Suprapubic skin (tissue), 4 donors: Measurements from ENCODE around the gene TP73. TPM values are rescaled to one million over a fixed set of nuclear protein-coding genes. Genes with fewer than 3 reads are reported as not detected.

Source experiments
- DNase-seq, 2 donors: peaks; one replicate each; pipeline ENCODE4 v3.0.0-alpha.2; 2019; ENCODE audit warnings: low spot score in 2 of 2
- H3K27ac ChIP-seq: fragments of 200-600 bp; sonication (generic); one replicate; pipeline ENCODE4 v1.5.1; 2019
- H3K27me3 ChIP-seq: fragments of 200-600 bp; sonication (generic); one replicate; pipeline ENCODE4 v1.5.1; 2019
- H3K36me3 ChIP-seq: fragments of 200-600 bp; sonication (generic); one replicate; pipeline ENCODE4 v1.5.1; 2019
- H3K4me1 ChIP-seq: fragments of 200-600 bp; sonication (generic); one replicate; pipeline ENCODE4 v1.5.1; 2019
- H3K4me3 ChIP-seq: fragments of 200-600 bp; sonication (generic); one replicate; pipeline ENCODE4 v1.5.1; 2019; ENCODE audit warnings: mild to moderate bottlenecking
- H3K9me3 ChIP-seq: fragments of 200-600 bp; sonication (generic); one replicate; pipeline ENCODE4 v1.5.1; 2019
- EP300 ChIP-seq: sonication (generic); formaldehyde crosslinking; IDR thresholded peaks from one replicate; pipeline ENCODE4 v1.6.1; 2017; ENCODE audit warnings: antibody characterized with exemption
- POLR2A ChIP-seq, 2 donors: fragments of 450-650 bp; IDR thresholded peaks; one replicate each; pipeline ENCODE4 v1.6.1; 2017; ENCODE audit warnings: antibody characterized with exemption in 2 of 2, mild to moderate bottlenecking in 2 of 2, moderate library complexity in 2 of 2
- POLR2AphosphoS5 ChIP-seq, 3 donors: sonication (generic); formaldehyde crosslinking; IDR thresholded peaks; one replicate each; pipeline ENCODE4 v1.6.1; 2017; ENCODE audit warnings: antibody characterized with exemption in 3 of 3
- WGBS: methylation state at CpG from one replicate; pipeline ENCODE4 v1.1.5; 2018; 5-methylcytosine and 5-hydroxymethylcytosine counted together
- total RNA-seq, 4 donors: library from RNA; depleted of rRNA; stranded (reverse); fragments of >200 nt; gene quantifications; one replicate each; pipeline ENCODE4 v1.1.0, GENCODE V29; 2016
- TF ChIP-seq, protein P1 (sequence below), 2 donors: fragments of 200-600 bp in 1 of 2; fragments of 450-650 bp in 1 of 2; sonication (generic) in 1 of 2; IDR thresholded peaks; one replicate each; pipeline ENCODE4 v1.5.1; 2016 to 2019; ENCODE audit warnings: antibody characterized with exemption in 2 of 2, mild to moderate bottlenecking in 1 of 2, moderate library complexity in 1 of 2

Gene TP73
- total RNA-seq, 4 donors from 2014 or later: 8.8 to 24.7 (median 16.9) TPM

DNA sequence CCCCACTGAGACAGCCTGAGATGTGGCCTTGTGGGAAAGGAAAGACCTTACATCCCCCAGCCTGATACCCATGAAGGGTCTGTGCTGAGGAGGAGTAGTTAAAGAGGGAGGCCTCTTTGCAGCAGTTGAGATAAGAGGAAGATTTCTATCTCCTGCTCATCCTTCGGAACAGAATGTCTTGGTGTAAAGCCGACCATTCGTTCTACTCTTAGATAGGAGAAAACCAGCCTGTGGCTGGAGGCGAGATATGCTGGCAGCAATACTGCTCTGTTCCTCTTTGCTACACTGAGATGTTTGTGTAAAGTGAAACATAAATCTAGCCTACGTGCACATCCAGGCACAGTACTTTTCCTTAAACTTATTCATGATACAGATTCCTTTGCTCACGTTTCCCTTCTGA, 98.4 kb downstream of the TP73 start:
- Histone ChIP-seq H3K9me3 (no peaks in the 10 kb centered on the region), H3K4me1 (peaks cover 25% of the 10 kb centered on the region), H3K27ac (no peak overlapping the region), H3K27me3 (peaks cover 29% of the 10 kb centered on the region), H3K4me3 (no peak overlapping the region), H3K36me3 (no peaks in the 10 kb centered on the region)
- DNase-seq: no peak
- 61% methylated on average over 6 of the region's 6 CpGs for WGBS
- TF ChIP-seq, protein P1, sequence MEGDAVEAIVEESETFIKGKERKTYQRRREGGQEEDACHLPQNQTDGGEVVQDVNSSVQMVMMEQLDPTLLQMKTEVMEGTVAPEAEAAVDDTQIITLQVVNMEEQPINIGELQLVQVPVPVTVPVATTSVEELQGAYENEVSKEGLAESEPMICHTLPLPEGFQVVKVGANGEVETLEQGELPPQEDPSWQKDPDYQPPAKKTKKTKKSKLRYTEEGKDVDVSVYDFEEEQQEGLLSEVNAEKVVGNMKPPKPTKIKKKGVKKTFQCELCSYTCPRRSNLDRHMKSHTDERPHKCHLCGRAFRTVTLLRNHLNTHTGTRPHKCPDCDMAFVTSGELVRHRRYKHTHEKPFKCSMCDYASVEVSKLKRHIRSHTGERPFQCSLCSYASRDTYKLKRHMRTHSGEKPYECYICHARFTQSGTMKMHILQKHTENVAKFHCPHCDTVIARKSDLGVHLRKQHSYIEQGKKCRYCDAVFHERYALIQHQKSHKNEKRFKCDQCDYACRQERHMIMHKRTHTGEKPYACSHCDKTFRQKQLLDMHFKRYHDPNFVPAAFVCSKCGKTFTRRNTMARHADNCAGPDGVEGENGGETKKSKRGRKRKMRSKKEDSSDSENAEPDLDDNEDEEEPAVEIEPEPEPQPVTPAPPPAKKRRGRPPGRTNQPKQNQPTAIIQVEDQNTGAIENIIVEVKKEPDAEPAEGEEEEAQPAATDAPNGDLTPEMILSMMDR (IDR thresholded peaks at IDR 0.05): no peak
- TF ChIP-seq POLR2A (IDR thresholded peaks at IDR 0.05) (no peak), POLR2AphosphoS5 (IDR thresholded peaks at IDR 0.05) (no peak), EP300 (no peak)

DNA sequence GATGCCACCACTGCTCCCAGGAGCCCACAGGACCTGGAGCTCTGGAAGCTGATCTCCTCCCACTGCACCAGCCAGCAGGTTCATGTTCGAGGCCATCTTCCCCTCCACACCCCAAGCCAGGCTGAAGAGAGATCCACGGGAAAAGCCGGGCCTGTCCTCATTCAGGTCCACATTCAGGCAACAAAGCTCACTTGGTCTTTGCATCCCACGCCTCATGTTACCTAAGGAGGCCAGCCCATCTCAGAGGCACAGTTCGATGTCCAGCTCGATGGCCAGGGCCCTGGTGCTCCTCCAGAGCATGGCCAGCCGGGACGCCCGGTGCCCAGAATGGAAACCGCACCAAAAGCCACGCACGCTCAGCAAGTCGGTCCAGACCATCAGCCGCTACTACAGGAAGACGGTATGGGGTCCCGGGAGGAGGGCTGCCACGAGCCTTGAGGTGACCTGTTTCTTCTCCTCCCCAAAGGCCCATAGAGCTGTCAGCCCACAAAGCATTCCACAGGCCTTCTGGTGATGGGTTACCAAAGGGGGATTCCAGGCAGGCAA, 100.2 kb downstream of the TP73 start, which contains the start of gene CCDC27:
CCDC27 (plus strand) TSS at position 51 of the 546 bp plus-strand sequence; CDS start at position 83, 32 bp downstream.
- H3K27me3 ChIP-seq: peaks cover 33% of the 10 kb centered on the region
- no peak within 1 kb of the TSS for H3K4me3 ChIP-seq
- TF ChIP-seq EP300: no peak
- no peak for TF ChIP-seq POLR2AphosphoS5 (IDR thresholded peaks at IDR 0.05)
- TF ChIP-seq POLR2A (IDR thresholded peaks at IDR 0.05): no peak
- TF ChIP-seq, protein P1 (IDR thresholded peaks at IDR 0.05): no peak
- H3K27ac ChIP-seq: no peak within 1 kb of the TSS
- H3K36me3 ChIP-seq: no peaks in the 10 kb centered on the region
- H3K4me1 ChIP-seq: peaks cover 9% of the 10 kb centered on the region
- DNase-seq: peak in 1 of 2 donors; percentile 44
- H3K9me3 ChIP-seq: no peaks in the 10 kb centered on the region
- WGBS: 97% methylated on average over 5 of the region's 17 CpGs

DNA sequence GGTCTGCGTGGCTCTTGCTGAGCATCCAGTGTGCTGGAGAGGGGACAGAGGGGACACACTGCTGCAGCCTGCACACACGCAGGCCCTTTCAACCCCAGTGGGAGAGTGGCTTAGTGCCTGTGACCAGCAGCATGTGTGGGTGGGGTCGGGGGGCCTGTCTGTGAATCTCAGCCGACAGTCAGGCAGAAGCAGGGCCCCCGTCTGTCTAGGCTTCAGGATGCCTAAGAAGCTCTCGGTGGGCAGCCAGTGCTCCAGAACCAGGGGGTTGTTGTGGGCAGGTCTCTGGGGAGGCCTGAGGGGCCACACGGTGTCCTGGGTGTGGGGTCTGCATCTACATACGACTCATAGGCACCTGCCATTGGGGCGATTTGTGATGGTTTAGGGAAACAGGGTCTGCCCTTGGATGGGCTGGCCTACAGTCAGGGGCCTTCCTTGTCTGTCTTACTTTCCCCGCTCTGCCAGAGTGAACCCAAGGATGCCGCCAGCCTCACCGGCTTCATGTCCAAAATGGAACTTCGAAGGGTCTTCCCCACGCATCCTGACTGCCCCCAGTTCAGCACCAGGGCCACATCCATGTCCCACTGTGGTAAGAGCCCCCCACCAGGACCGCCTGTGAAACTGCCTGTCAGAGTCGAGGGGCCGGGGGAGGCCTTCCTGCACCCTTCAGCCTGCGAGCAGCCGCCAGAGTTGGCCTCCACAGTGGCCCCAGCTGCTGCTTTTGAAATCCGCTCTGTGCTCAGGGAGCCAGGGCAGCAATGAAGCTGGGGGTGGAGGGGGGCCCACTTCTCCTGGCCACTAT, 101.5 kb downstream of the TP73 start:
- peak in 1 of 2 donors; percentile 56 for DNase-seq
- 83% methylated on average over 10 of the region's 20 CpGs for WGBS
- Histone ChIP-seq H3K27ac (no peak overlapping the region), H3K36me3 (no peaks in the 10 kb centered on the region), H3K27me3 (peaks cover 33% of the 10 kb centered on the region), H3K4me3 (no peak overlapping the region), H3K4me1 (no peaks in the 10 kb centered on the region), H3K9me3 (no peaks in the 10 kb centered on the region)
- TF ChIP-seq EP300 (no peak), POLR2A (IDR thresholded peaks at IDR 0.05) (no peak), POLR2AphosphoS5 (IDR thresholded peaks at IDR 0.05) (no peak)
- TF ChIP-seq, protein P1 (IDR thresholded peaks at IDR 0.05): no peak

DNA sequence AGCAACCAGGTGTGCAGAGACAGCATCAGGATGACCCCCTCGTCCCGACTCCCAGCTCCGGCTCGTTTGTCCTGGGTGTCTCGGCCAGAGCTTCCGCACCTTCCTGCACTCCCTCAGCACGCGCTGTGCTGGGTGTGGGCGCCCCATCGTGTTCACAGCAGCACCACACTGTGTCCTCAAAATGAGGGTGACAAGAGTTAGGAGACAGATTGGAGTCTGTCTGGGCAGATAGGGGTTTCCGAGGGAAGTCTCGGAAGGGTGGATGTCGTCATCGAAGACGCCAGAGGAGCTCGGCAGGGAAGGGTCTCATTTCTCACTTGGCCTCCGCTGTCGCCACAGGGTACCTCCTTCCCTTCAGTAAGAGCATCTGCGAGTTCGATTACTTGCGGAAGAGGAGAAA, 104.1 kb downstream of the TP73 start:
- H3K9me3 ChIP-seq: no peaks in the 10 kb centered on the region
- H3K4me1 ChIP-seq: no peaks in the 10 kb centered on the region
- no peak for TF ChIP-seq EP300
- no peak for TF ChIP-seq POLR2A (IDR thresholded peaks at IDR 0.05)
- TF ChIP-seq POLR2AphosphoS5 (IDR thresholded peaks at IDR 0.05): no peak
- TF ChIP-seq, protein P1 (IDR thresholded peaks at IDR 0.05): no peak
- peaks cover 46% of the 10 kb centered on the region for H3K27me3 ChIP-seq
- H3K27ac ChIP-seq: no peak overlapping the region
- WGBS: 80% methylated on average over 21 of the region's 21 CpGs
- DNase-seq: no peak
- H3K4me3 ChIP-seq: no peak overlapping the region
- no peaks in the 10 kb centered on the region for H3K36me3 ChIP-seq

DNA sequence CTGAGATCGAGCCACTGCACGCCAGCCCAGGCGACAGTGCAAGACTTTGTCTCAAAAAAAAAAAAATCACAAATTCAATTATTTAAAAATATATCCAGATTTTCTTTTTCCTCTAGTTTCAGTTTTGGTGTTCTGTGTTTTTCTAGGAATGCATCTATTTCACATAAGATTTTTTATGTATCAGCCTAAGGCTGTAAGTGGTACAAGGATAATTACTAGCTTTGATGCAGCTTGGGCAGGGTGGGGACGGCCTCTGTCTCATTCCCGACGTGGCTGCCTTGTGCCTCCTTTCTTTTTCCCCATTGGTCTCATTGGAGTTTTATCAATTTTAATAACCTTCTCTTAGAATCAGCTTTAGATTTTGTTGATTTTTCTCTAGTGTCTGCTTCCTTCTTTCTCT, 106.8 kb downstream of the TP73 start:
- WGBS: 63% methylated on average over 6 of the region's 6 CpGs
- H3K9me3 ChIP-seq: no peaks in the 10 kb centered on the region
- no peaks in the 10 kb centered on the region for H3K4me1 ChIP-seq
- no peak for DNase-seq
- TF ChIP-seq EP300 (no peak), POLR2A (IDR thresholded peaks at IDR 0.05) (no peak), POLR2AphosphoS5 (IDR thresholded peaks at IDR 0.05) (no peak)
- TF ChIP-seq, protein P1 (IDR thresholded peaks at IDR 0.05): no peak
- H3K4me3 ChIP-seq: no peak overlapping the region
- no peaks in the 10 kb centered on the region for H3K36me3 ChIP-seq
- peaks cover 50% of the 10 kb centered on the region for H3K27me3 ChIP-seq
- H3K27ac ChIP-seq: no peak overlapping the region
